HG03280 (cell line): ENCODE measurements around the gene NSD2.
"Not testable (repeated sequence)": the region's sequence is repeated elsewhere in the genome, so short reads cannot be mapped to it uniquely, and the experiment has no call there.

Experiments used
- ATAC-seq: cut with Tn5 transposase; IDR thresholded peaks from one replicate; pipeline ENCODE4 v1.9.1; 2021; ENCODE audit warnings: mild to moderate bottlenecking, moderate library complexity; ENCODE audit not compliant: unreplicated experiment

Gene NSD2

DNA sequence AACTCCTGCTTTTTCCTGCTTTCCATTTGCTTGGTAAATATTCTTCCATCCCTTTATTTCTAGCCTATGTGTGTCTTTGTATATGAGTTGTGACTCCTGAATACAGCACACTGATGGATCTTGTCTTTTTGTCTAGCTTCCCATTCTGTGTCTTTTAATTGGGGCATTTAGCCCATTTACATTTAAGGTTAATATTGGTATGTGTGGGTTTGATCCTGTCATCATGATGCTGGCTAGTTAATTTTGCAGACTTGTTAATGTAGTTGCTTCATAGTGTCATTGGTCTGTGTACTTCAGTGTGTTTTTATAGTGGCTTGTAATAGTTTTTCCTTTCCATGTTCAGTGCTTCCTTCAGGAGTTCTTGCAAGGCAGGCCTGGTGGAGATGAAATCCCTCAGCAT is 160.0 kb downstream of the NSD2 start:
- not testable (repeated sequence) for ATAC-seq
